HG03066 (cell line): ENCODE measurements around the gene PTPRG.

ENCODE experiments used
- ATAC-seq: cut with Tn5 transposase; IDR thresholded peaks from one replicate; pipeline ENCODE4 v1.9.1; 2021; ENCODE audit warnings: low read depth; ENCODE audit not compliant: unreplicated experiment

The PTPRG gene

DNA sequence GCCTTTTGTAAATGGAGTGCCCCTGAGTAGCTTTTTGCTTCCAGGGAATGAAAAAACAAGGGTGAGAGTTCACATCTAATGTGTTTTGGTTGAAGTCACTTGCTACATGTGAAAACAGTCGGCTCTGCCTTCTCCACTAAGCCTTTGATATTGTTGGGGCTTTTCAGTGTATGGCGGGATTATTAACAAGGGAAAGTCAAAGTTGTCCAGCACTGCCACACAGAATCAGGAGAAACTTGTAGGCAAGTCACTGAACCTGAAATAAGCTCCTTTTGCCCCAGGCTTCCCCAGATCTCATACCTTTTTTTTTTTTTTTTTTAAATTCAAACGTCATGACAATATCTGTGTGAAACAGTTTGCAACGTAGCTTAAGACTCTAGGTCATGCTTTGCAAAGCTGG is 564.0 kb downstream of the PTPRG start:
- no peak for ATAC-seq

DNA sequence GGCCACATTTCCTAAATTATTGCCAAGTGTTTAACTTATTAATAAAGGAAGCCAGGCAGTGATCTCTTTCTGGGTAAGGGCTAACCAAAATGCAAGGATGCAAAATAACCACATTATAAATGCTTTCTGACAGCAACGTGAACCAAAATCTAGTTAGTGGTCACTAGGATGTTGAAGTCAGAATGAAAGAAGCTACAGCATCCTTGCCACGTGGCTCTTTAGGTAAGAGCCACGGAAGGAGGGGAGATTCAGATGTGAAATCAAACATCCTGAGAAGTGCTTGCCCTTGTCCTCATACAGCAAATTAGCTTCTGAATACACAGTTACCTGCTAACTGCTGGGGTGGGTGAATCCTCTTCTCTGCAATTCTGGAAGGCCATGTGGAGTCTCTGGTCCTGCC is 565.7 kb downstream of the PTPRG start:
- no peak for ATAC-seq

DNA sequence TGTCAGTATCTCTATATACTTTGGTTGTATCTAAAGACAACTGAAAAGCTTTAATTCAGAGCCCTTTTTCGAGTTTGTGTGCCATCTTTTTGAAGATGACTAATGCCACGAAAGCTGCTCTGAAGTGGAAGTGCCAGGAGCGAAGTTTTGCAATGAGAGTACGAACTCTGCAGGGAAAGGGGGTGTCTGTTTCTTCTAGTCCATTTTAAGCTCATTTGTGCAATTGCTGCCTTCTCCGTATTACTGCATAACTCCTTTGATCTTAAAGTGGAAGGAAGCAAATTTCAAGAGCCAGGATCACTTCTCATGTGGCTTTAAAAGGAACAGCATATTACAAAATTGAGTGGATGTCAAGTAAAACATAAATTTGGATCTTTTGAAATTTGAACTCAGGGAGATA is 566.7 kb downstream of the PTPRG start:
- no peak for ATAC-seq

DNA sequence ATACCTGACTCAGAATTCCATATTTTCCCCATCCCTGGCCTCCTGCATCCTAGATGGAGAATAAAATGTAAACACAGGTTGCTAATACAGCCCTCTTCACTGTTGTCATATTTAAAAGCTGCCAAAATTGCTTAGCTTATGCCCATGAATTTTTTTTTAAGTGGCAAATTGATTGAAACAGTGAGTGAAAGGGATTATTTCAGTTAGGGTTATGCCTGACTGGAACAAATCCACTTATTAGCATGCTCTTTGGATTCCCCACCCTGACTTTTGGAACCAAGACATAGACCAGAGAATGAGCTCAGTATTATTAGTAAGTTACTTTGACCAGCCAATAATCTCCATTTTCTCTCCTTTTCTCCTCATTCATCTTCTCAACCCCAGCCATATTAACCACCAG is 567.3 kb downstream of the PTPRG start:
- ATAC-seq: no peak

DNA sequence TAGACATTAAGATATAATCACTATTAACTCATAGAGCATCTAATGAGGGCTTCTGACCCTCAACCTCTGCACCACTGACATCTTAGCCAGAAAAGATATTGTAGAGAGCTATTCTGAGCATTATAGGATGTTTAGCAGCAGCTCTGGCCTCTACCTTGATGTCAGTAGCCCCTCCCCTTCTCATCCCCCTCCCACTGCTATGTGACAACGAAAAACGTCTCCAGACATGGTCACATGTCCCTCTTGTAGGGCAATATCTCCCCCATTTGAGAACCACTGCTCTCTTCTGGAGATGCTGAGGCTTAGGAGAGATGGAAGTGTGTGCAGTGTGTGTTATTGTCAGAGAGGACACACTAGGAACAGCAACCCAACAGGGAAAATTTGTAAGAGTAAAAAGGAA is 569.7 kb downstream of the PTPRG start:
- ATAC-seq: no peak

DNA sequence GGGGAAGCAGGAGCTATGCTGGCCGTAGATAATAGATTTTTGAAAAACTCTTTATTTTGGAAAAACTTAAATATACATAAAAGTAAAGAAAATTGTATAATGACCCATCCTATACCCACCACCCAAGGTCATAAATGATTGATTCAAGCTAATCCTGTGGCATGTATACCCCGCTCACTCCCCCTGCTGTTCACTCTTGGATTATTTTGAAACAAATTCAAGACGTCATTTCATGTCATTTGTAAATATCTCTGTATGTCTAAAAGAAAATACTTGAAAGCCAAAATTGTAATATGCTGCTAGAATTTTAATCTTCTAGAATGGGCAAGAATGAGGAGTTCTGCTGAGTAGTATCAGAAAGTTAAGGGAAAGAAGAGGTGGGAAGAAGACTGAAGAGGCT is 570.2 kb downstream of the PTPRG start:
- no peak for ATAC-seq

DNA sequence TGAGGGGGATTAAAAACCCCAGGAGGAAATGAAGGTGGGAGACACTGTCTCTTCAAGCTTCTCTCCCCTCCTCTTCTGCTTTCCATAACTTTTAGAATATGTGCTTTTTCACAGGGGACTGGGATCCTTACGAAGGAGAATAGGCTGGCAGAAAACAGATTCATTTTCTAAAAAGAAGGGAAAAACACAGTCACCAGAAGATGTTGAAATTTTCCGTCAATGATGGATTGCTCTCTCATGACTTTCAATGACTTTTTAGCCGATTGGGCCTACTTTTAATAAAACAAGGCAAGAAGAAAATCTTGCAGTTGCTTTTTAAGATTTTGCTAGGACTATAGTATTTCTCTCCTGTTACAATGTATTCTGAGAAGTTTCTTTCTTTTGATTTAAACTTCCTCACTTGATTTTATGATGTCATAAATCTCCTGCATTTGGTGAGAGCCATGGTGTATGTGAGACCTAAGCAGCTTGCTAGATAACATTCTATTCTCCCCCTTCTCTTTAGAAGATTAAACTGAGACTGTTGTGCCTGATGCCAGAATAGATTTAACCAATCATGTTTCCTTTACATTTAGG is 570.7 kb downstream of the PTPRG start:
- ATAC-seq: no peak

DNA sequence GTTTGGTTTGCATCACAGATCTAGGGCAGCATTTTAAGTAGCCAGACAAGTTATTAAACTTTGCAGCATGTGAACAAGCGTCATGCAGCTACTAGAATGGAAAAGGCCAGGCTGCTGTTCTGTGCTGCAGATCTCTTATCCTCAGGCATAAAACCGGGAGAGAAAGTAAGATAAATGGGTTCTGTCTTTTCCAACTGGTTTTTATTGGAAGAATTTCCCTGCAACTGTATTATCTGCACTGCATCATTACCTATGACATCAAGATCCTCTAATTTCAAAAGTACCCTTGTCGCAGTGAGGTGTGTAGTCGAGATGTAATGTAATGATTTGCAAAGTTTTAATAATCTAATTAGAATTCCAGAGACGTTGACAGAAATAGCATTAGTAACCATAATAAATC is 571.6 kb downstream of the PTPRG start:
- ATAC-seq: no peak

DNA sequence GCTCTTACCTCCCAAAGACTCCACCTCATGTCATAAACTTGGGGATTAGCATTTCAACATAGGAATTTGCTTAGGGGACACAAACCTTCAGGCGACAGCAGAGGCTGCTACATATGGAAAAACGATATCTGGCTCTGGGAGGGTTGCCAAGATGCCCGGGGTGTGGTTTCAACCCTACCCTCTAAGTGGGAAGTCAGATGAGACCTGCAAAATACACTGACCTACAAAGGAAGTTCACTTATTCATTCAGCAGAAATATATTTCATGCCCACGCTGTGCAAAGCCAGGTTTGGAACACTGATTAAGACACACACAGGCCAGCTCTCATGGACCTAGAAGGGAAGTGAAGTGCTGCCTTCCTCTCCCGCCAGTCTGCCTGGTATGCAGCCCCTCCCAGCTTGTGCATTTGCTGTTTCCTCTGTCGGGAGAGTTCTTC is 572.7 kb downstream of the PTPRG start:
- ATAC-seq: no peak

DNA sequence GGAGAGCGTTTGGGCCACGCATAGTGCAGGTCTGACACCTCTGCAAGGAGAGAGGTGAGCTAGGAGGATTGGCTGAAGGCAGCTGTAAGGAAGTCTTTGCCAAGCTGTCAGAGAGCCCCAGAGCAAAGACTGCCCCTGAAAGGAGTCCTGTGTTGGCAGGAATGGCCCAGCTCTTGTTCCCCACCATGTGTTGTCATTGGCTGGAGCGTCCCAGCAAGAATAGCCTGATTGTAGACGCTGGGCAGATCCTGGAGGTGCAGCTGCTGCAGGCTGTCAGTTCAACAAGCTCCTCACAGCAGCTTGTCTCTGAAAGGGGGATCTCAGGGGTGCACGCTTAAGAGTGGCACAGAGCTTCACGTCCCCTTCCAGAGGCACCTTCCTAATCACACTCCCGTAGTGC is 574.4 kb downstream of the PTPRG start:
- no peak for ATAC-seq

DNA sequence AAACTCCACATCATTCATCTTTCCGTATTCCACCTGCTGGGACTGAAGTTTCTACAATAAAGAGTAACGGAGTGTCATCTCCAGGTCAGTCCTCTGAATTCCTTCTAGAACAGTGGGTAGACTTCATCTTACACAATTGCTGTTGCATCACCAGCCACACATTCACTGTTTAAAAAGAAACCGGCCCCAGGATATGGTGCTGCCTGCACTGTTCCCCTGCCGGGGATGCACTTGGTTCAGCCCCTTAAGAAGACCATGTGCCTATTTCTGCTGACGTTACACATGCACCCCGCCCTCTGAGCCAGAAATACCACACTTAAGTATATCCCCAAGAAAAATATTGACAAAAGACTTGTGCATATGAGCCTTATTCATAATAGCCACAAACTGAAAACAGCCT is 578.6 kb downstream of the PTPRG start:
- no peak for ATAC-seq

DNA sequence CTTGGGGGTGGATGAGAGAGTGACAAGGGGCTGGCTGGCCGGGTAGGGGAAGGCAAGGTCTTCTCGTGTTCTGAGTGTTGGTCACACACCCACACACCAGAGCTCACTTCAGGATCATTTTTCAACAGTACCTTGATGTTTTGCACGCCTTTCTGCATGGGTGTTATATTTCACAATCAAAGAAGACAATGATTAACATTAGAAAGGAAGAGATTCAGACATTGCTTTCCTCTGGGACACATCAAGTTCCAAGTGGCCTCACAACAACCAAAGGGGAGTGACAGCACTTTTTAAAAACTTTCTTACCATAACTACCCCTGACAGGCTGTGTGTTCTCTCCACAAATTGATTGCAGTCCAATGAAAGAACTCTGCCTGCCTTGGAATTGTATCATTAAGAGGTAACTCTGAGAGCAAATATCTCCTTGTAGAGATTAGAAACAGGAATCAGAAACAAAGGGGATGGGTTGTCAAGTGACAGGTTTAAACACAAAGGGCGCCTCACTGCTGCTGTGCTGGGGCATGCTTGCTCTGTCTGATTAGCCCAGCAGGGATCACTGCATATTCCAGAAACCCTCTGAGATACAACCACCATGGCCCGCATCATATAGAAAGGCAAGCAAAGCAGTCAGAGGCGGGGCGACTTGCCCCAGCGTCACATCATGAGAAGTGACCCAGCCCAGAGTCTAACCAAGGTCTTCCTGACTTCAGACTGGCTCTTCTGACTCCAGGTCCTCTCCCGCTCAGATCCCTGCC is 581.1 kb downstream of the PTPRG start:
- ATAC-seq: no peak

DNA sequence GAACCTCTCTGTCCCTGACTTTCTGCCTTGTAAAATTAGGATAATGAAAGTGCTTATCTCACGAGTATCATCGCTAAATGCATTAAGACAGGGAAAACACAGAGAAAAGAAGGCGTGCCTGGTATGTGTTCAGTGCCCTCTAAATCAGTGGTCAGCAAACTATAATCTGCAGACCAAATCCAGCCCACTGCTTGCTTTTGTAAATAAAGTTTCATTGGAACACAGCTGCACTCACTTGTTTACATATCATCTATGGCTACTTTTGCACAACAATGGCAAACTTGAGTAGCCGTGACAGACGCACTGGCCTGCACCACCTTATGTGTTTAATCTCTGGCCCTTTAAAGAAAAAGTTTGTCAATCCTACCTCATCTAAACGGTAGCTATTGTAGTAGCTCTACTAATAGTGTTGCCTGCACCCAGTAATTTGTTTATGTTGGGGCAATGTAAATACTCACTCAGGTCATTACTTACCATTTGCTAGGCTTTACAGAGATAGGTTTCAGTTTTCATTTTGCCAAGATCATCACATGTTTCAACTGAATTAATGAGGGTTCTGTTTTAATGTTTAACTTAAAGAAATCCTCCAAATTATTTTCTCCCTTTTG is 582.6 kb downstream of the PTPRG start:
- ATAC-seq: no peak

DNA sequence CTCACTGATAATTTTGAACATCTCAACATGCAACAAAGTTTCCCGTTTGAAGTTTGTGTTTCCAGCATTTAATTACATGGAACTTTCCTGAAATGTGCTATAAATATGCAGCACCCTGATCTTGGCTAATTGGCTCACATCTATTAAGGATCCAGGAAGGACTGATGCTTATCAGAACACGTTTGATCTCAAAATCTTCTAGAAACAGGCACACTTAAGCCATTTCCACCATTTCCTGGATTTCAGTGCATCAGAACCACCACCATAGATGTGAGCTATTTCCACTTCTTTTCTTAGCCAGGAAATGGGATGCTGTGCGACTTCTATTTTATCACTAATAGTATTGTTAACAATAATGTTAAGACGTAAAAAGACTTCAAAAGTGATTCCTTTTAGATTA is 583.1 kb downstream of the PTPRG start:
- no peak for ATAC-seq

DNA sequence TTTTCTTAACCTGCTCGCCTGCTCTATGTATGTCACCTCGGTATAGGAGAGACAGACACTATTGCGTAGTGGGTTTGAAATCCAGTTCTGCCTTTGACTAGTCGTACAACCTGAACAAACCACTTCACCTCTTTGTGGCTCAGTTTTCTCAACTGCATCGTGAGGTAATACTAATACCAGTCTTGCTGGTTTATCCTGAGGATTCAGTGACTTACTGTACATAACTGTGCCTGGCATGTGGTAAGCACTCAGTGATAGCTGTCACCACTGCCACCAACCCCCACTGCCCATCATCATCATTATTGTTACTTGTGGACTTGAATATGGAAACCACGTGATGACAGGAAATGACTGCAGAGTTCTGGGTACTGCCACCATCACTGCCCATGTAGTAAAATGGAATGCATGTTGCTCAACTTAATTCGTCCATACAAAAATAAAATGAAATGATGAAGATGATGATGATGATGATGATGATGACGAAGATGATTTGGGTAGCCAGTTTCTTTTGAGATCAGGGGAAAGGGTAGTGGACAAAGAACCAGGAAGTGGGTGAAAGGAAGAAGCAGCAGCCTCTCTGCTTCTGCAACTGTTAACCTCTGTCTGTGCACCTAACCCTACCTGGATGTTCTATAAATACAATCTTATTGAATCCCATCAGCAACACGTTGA is 583.9 kb downstream of the PTPRG start:
- ATAC-seq: no peak

DNA sequence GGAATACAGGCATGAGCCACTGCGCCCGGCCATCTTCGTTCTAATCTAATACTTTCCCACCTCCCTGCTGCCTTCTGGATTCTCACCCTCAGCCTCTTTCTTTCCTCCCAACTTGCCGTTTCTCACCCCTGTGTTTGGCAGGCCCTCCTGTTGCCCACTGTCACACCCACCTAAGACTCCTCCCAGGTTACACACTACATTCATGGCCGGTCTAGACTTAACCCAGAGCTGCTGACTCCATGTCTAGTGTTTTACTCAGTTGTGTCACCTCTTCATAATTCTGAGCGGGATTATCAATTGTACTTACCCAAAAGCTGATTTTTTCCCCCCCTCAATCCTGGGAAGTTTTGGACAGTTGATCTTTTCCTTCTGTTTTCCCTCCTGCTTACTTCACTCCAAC is 588.2 kb downstream of the PTPRG start:
- ATAC-seq: no peak

DNA sequence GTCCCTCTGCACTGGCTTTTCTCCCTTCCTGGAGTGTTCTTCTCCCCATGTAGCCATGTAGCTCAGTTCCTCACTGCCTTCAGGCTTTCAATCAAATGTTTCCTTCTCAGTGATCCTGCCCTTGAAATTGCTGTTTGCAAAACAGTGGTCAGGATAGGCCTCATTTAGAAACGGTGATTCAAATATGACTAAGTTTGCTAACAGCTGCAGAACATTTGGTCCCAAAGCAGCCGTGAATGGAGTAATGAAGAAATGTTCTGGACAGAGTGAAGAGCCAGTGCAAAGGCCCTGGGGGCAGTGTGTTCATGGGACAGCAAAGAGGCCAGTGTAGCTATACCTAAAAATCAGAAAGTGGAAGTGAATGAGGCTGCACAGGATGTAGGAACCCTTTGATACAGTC is 588.6 kb downstream of the PTPRG start:
- no peak for ATAC-seq

DNA sequence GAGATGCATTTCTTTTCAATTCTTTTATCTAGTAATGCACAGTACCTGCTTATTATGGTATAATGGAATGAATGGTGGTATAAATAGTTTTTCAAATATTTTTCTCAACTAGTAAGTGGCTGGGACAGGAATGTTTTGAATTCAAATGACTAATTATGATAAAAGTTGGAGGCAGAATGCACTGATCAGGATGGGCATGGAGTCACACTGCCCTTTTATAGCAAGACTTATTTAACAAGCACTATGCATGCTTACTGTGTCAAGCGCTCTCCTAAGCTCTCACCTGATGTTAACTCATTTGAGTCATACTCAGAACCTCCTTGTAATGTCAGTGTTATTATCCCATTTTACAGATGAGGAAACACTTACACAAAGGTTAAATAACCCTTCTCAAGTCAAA is 590.2 kb downstream of the PTPRG start:
- ATAC-seq: no peak

DNA sequence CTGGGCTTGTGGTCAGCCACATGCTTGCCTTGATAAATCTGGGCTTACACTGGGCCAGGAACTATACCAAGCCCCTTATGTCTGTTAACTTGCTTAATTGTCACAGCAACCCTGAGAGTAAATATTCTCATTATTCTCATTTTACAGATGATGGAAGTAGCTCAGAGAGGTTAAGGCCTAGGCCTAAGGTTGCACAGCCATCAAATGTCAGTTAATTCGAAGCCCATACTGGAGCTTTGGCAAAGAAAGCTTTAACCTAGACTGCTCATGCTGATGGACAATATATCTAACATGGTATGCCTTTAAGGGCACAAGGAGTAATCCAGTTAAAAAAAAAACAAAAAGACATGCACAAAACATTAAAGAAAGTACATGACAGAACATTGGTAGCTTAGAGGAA is 591.9 kb downstream of the PTPRG start:
- ATAC-seq: no peak

DNA sequence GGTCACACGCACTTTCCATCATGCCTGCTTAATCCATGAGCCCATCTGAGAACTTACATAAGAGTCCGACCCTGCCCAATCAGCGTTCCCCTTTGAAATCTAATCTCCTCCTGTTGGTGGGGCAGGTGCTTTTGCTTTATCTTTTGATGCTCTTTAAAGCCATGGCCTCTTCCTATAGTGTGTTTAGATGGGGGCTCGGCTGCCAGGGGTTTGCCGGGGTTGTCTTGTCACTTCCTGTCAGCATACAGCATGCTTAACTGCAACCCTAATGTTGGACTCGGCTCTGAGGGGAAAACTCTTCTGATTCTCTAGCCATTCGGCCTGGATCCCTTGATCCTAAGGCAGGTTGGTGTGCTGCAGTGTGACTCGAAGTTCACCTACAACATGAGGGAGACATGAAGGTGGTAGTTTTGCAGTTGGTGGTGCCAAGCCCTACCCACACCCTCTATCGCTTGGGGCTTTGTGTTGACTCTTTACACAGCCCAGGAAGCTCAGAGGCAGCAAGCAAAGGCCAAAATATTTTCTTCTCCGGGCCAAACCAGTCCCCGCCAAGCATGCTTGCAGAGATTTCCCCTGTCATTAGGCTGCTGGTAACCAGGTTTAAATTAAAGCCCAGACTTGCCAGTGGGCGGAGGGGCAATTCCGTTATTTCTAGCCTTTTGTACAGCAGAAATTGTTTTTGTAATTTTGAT is 593.2 kb downstream of the PTPRG start:
- ATAC-seq: no peak

DNA sequence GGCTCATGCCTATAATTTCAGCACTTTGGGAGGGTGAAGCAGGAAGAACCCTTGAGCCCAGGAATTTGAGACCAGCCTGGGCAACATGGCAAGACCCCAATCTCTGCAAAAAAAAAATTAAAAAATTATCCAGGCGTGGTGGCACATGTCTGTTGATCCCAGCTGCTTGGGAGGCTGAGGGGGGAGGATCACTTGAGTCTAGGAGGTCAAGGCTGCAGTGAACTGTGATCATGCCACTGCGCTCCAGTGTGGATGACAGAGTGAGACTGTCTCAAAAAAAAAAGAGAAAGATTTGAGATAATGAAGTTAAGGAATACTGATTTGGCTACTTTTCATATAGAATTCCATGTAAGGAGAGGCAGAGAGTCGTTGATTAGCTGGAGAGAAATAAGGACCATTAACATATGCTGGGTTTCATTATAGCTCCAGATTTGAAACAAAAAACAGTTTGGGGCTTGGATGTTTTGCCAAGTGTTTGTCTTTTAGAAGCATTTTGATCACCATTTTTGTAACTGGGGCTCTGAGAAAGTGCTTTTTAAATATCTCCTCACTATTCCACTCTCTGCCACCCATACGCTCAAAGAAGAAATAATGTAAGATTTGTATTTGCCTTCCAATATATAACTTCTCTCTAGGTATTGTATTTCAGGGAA is 597.8 kb downstream of the PTPRG start:
- ATAC-seq: no peak
